Stimulated activated CD4-positive, alpha-beta T cell treated with anti-CD3 and anti-CD28 coated beads, Interleukin-15, amount 100 ng/mL, for 48 hours (primary cell): ENCODE measurements around the gene YDJC.
"Not testable (repeated sequence)": the region's sequence is repeated elsewhere in the genome, so short reads cannot be mapped to it uniquely, and the experiment has no call there.

Experiments
- DNase-seq, 2 donors: peaks; one replicate each; pipeline ENCODE4 v3.0.0-alpha.2; 2020; ENCODE audit warnings: low read depth in 2 of 2

The YDJC gene

DNA sequence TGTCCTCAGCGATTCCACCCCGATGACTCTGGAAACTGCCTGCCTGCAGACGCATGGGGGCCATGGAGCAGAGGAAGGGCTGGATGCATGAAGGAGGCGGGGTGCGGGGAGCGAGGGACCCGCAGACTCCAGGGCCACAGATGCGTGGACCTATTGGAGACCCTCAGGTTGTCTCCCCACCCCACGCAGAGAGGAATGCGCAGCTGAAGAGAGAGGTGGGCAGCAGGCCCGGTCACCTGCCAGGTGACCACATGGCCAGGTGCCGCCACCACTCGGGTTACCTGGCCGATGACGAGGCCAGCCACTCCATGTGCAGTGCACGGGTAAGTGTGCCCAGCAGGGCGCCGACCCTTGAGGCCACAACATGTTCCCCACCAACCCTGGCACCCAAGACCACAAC, 3.1 kb upstream of the YDJC start:
- no peak for DNase-seq

GRCh38 chr22:21632237-21632895, 2.5 kb upstream of the YDJC start, which contains the start of gene CCDC116:
TSS of gene CCDC116 (plus strand) at chr22:21632760. CDS start at chr22:21633182, 422 bp downstream.
- peak; percentile 43 to 64 for DNase-seq

DNA sequence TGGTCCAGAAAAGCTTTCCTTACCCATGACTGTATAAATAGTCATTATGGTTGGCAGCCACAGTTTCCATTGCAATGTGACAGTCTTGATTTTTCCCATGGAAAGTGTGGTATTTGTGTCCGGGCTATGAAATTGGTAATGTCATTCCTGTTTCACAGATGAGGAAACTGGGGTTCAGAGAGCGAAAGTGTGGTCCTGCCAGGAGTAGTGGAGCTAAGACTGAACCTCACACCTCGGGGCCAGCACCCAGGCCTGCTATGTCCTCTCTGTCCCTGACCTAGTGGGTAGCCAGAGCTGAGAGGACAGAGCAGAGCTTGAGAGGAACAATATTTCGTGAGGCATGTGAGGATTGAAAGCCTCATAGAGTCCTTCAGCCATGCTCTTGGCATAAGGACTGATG, 1.2 kb upstream of the YDJC start:
- DNase-seq = no peak

DNA sequence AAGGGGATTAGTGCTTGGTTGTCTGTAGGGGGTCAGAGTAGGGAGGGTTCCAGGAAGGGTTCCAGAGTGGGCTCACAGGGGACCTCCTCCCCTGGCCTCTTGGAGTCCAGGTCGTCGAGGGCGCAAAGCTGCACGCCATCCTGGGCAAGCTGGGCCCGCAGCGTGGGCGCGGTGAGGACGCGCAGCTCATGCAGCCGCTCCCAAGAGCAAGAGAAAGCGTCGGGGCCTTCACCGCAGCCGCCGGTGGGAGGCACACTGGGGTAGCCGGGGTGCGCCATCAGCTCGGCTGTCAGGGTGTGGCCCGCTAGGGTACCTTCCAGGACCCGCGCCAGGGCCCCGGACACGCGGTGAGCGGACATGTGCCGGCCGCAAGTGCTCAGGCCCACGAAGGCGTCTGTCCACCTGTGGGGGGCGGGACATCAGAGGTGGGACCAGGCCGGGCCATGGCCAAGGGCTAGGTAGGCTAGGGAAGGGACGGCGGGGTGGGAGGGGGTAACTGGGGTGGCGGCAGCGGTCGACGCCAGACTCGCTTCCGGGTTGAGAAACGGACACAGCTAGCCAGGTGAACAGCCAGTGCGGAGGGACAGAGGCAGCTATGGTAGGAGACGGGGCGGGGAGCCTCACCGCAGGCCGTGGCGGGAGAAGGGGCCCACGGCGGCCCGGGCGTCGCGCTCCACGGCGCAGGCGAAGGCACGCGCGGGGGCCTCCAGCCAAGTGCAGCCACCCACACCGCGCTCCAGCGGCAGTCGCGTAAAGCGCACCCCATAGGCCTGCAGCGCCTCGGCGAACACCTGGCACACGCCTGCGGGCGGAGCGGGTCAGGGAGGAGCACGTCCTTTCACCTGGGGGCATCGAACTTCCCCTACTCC, 1.2 kb downstream of the YDJC start:
- DNase-seq = no peak

GRCh38 chr22:21626735-21627469, 2.9 kb downstream of the YDJC start:
- no peak for DNase-seq

DNA sequence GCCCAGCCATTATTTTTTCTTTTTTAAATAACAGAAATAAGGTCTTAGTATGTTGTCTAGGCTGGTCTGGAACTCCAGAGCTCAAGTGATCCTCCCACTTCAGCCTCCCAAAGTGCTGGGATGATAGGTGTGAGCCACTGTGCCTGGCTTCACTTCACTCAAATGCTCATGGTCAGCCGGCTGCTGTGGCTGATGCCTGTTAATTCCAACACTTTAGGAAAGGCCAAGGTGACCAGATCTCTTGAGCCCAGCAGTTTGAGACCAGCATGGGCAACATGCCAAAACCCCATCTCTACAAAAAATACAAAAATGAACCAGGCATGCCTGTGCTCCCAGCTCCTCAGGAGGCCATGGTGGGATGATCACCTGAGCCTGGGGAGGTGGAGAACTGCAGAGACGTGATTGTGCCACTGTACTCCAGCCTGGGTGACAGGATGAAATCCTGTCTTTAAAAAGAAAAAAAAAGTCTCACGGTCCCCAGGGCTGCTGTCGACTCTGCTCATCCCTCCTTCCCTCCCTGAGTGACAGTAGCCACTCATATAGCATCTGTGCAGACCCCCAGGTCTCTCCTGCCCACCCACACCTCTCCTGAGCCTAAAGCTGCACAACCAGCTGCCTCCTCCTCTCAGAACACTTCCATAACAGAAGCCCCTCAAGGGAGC, 3.6 kb downstream of the YDJC start:
- DNase-seq = no peak

GRCh38 chr22:21624880-21625791, 4.7 kb downstream of the YDJC start:
- no peak for DNase-seq

DNA sequence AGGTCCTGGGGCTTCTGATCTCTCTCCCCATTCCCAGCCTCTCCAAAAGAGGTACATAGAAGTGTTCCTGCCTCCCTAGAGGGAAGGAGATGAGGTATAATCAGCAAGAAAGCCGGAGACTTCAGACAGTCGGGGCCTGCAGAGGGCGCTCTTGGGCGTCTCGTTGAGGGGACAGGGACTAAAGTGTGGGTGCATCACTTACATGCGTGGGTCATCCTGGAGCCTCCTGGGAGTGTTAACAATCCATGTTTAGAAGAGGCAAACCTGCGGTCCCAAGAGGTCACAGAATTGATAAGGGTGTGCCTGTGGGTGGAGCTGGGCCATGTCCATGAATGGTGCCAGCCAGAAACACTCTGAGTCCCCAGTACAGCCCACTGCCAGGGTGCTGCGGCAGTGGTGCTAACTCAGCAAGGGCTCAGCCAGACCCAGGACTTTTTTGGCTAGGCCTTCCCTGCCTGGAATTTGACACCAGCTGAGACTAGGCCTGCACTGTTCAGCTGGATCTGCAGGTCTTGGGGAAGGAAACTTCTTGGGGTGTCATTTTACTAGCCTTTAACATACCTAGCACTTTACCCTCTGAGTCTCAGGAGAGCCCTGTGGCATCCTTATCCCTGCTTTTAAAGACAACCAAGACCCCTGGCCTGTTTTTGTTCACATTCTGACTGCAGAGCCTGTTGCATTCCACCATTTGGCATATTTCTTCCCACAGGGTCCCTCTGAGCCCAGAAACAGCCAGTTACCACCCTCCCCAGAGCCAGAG, 5.5 kb downstream of the YDJC start:
- peak; percentile 39 to 40 for DNase-seq

- no peak for DNase-seq
These were observed 6.2 kb downstream of the YDJC start for GRCh38 chr22:21623648-21623970.

DNA sequence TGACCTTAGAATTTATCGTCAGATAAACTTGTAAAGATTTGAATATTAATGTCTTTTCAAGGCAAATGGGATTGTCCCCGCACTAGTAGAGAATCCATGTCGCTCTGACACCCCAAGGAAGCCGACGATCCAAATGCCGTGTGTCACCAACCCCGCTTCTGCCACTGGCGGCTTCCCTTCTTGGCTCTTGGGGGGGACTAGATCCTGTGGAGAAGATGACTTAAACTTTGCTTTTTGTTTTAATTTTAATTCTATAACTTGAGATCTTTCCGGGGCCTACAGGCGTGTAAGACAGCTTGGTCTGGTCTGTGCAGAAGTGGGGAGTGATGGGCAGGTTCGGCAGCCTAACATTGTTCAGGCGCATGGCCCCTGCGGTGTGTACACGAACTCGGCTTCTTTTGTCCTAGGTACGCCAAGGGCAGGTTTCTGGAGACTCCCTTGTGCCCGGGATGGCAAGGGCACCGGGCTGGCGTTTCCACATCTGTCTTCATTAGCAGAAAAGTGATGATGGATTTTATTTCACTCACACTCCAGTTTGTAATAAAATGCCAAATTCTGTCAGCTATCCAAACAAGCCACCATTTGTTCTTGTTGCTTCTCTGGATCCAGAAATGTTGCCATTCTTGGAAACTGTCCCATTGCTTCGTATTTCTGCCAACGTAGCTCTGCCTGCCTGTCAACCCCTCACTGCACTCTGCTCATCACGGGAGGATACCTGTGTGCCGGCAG, 6.7 kb downstream of the YDJC start:
- DNase-seq = no peak

- no peak for DNase-seq
These were observed 7.6 kb downstream of the YDJC start for GRCh38 chr22:21622011-21622918.

DNA sequence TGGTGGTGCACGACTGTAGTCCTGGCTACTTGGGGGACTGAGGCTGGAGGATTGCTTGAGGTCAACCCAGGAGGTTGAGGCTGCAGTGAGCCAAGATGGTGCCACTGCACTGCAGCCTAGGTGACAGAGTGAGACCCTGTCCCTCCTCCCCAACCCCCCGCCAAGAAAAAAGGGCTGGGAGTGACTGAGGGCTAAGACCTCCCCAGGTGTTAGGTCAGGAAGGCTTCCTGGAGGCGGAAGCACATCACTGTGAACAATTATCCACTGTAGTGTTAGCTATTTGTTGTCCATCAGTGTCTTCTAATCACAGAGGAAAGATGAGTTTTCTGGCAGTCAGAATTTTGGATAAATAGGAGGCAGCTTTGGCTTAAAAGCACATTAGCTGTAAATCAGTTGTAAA, 8.8 kb downstream of the YDJC start:
- no peak for DNase-seq

DNA sequence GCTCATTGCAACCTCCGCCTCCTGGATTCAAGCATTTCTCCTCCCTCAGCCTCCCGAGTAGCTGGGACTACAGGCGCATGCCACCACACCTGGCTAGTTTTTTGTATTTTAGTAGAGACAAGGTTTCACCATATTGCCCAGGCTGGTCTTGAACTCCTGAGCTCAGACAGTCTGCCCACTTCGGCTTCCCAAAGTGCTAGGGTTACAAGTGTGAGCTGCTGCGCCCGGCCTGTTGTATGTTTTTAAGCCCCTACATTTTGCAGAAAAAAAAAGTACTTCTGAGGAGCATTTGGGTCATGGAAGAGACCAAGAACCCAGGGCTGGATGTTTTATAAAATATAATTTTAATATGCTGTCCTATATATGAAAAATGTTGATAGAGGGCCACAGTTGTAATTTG, 12.5 kb downstream of the YDJC start:
- DNase-seq = not testable (repeated sequence)

DNA sequence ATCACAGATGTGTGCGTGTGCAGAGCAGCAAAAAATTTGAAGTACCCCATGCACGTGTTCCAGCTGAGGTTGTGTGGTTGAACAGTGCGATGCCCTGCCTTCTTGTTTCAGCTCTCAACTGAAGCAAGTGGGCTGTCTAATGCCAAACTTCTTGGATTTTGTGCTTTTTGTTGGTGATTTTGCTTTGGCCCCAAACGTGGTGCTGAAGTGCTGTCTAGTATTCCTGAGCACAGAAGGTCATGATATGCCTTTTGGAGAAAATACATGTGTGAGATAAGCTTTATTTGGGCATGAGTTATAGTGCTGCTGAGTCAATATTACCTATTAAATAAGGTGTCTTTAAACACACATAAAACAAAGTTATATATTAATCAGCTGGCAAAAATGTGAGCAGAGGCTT, 14.1 kb downstream of the YDJC start:
- no peak for DNase-seq

- DNase-seq = no peak
These were observed 16.1 kb downstream of the YDJC start for GRCh38 chr22:21613553-21614233.

DNA sequence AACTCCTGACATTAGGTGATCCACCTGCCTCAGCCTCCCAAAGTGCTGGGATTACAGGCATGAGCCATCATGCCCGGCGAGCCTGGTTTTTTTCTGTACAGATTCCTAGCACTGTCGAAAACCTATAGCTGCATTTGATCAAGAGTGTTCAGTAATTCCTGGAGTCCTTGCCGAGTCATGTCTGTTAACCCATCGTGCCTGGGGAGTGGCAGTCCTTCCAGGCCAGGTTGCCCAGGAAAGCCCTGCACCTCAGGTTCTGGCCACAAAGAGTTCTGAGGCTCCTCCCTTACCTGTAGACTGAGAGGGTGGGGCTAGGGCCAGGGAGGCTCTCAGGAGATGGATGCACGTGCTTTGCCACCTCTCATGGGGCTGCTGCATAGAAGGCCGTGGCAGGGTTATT, 17.0 kb downstream of the YDJC start:
- no peak for DNase-seq

DNA sequence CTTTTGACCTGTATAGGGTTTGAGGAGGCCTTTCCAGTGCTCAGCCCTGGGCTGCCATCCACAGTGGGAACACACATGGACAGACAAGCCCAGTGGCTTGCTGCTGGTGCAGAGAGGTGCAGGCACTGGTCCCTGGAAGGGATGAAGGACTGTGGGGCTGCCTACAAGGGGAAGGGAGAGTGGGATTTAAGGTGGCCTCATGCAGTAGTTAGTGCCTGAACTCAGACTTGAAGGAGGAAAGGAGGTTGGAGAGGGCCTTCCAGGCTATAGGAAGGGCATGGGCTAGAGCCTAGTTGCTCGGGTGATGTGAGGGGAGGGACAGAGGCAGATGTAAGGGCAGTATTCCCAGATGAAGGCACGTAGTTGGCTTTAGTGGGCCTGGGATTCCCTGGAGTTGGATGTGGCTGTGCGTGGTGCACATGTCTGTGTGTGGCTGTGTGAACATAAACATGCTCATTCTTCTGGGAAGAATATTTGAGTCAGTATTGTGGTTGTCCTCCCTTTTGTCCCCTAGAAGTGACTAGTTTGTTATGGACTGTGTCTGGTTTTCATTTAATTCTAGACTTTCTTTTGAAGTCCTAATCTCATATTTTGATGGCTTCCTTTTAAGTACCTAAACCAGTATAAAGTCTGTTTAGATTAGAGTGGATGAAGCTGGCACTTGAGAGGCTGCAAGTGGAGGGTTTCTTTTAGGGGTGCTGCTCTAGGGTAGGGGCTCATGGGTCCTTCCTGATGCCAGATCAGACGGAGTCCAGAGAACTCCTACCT, 18.4 kb downstream of the YDJC start:
- DNase-seq = no peak
